HG03135 (cell line): ENCODE data around the gene RTN1.
"Not testable (repeated sequence)": the region's sequence is repeated elsewhere in the genome, so short reads cannot be mapped to it uniquely, and the experiment has no call there.

Experiments used
- ATAC-seq: cut with Tn5 transposase; IDR thresholded peaks from one replicate; pipeline ENCODE4 v1.9.1; 2021; ENCODE audit warnings: mild to moderate bottlenecking, moderate library complexity; ENCODE audit not compliant: unreplicated experiment

RTN1 gene

DNA sequence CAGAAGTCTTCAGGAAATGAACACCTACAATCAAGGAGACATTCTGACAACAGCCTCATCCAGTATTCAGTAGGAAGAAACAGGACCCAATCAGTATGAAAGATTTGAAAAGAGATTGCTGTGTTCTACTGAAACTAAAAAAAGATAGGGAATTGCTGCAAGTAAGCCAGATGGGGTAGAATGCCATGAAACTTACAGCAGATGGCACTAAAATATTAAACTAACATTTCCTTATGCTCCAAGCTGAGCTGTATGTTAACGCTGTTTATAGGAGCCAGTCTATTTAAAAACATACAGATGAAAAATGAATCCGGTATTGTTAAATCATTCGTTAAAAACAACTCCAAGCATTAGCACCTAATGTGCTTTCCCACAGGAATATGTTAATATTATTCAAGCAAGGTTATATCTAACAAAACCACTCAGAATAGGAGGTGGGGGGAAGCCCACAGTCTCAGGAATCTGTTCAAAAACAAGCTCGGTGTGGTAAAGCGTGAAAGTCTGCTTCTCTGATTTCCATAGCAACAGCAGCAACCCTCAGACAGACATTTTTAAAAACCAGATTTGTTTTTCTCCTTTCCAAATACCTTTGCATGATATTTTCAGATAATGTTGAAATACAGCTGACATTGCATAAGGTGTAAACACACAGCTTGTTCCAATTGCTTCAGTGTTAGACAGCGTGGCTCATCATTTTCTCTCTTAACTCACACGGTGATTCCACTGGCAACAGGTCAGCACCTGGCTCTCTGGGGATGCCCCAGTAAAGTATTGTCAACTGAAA, 162.6 kb downstream of the RTN1 start:
- ATAC-seq, result no peak

GRCh38 chr14:59705866-59706265, 164.7 kb downstream of the RTN1 start:
- ATAC-seq, result no peak

GRCh38 chr14:59705245-59705644, 165.3 kb downstream of the RTN1 start:
- ATAC-seq, result no peak

DNA sequence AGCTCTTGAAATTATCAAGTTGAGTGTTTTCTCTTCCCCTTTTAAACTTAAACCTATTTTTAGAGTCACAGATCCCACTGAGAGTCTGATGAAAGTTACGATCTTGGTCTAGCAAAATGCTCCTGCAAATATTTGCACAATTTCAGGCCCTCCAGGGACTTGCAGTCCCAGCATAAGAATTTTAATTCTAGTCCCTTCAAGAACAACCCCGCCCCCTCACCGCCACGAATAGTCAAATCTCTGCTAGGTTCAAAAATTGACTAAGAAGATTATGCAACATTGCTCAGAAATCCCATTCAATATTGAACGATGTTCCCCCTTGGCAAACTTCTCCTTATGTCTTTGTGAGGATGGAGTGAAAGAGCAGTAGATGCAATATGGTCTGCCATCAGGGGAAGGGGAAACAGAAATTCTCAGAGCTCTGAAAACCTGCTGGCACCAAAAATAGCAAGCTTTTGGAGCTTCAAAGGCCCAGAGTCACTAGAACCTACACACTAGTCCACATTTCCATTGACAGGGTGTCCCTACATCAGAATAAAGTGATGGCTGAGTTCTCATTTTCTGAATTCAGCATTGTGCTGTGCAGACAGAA, 166.4 kb downstream of the RTN1 start:
- ATAC-seq, result no peak

- ATAC-seq, result no peak
These were observed 171.1 kb downstream of the RTN1 start for GRCh38 chr14:59699442-59699841.

DNA sequence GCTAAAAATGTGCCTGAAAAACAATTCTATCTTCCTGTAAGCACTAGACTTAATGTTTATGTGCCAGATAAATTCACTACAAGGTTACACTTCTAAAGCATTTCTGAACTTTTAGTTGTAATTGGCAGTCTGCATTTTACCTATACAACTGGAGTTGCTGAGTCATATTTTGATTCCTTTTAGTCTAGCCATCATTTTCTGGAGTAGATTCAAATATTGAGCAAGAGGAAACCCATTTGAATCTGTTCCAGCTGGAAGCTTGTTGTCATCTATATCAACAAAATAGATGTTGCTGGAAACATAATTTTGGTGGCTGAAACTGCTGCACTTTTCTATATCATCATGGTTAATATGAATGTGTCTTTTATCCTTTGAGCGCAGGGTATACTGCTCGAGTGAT, 171.8 kb downstream of the RTN1 start:
- ATAC-seq, result no peak

- no peak for ATAC-seq
These were observed 175.4 kb downstream of the RTN1 start for GRCh38 chr14:59695198-59695597.

DNA sequence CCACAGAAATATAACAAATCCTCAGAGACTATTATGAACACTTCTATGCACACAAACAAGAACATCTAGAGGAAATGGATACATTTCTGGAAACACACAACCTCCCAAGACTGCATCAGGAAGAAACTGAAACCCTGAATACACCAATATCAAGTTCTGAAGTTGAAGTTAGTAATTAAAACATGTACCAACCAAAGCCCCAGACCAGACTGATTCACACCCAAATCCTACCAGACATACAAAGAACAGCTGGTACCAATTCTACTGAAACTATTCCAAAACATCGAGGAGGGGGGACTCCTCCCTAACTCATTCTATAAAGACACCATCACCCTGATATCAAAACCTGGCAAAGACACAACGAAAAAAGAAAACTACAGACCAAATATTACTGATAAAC, 179.3 kb downstream of the RTN1 start:
- ATAC-seq, result no peak

GRCh38 chr14:59690426-59690825, 180.2 kb downstream of the RTN1 start:
- no peak for ATAC-seq

- ATAC-seq, result peak; percentile 96
These were observed 182.1 kb downstream of the RTN1 start for GRCh38 chr14:59688224-59689170.

- no peak for ATAC-seq
These were observed 182.9 kb downstream of the RTN1 start for GRCh38 chr14:59687663-59688062.

GRCh38 chr14:59679872-59680271, 190.7 kb downstream of the RTN1 start:
- no peak for ATAC-seq

DNA sequence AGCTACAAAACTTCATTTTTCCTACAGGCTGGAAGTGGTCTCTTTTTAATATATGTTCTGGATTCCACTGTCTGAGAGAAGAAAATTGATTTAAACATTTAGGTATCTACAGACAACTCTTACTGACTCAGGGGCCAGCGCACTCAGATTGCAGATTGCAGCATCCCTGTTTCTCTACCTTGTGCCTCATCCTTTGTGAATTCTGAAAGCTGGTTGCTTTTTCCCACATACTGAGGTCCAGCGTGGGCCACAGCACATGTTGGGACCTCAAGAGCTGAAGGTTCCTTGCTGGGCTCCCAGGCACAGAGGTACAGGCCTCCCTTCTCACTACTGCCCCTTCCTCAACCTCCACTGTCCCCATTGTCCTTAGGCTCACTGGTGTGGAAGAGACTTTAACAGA, 192.2 kb downstream of the RTN1 start:
- no peak for ATAC-seq

DNA sequence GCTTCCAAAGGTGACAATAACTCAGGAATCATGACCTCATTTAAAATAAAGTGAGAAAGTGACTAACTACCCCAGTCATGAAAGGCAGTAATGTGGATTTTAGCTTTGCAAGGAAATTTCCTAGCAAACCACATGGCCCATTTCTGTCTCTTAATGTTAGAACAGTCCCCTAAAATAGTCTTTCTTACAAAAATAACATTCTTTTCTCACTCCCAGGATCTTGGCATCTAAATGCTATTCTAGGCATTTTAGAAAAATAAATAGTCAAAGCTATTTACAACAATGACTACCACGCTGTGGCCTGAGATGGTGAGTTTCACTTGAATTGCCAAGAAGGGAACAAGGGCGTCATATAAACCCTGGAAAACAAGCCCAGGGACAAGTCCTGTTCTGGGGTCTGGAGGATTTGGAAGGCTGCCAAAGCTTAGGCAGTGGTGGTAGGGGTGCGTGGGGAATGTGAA, 192.8 kb downstream of the RTN1 start:
- ATAC-seq, result no peak

GRCh38 chr14:59675394-59675793, 195.2 kb downstream of the RTN1 start:
- no peak for ATAC-seq

DNA sequence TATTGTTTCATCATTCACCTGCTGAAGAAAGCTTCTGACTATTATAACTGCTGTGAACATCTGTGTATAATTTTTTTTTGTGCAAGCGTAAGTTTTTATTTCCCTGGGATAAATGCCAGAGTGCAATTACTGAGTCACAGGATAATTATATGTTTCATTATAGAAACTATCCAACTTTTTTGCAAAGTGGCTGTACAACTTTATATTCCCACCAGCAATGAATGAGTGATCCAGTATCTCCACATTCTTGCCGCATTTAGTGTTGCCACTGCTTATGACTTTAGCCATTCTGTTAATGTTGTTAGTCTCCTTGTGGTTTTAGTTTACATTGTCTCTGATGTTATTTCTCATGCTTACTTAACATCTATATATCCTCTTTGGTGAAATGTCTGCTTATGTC, 205.8 kb downstream of the RTN1 start:
- ATAC-seq, result no peak

GRCh38 chr14:59657769-59658168, 212.8 kb downstream of the RTN1 start:
- ATAC-seq, result no peak

GRCh38 chr14:59656473-59656872, 214.1 kb downstream of the RTN1 start:
- no peak for ATAC-seq

DNA sequence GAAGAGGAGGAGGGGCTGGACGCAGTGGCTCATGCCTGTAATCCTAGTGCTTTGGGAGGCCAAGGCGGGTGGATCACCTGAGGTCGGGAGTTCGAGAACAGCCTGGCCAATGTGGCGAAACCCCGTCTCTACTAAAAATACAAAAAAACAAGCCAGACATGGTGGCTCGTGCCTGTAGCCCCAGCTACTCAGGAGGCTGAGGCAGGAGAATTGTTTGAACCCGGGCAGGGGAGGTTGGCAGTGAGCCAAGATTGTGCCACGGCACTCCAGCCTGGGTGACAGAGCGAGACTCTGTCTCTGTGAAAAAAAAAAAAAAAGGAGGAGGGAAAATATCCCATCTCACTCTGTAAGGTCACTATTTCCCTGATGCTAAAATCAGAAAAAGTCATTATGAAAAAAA, 216.4 kb downstream of the RTN1 start:
- ATAC-seq, result not testable (repeated sequence)

DNA sequence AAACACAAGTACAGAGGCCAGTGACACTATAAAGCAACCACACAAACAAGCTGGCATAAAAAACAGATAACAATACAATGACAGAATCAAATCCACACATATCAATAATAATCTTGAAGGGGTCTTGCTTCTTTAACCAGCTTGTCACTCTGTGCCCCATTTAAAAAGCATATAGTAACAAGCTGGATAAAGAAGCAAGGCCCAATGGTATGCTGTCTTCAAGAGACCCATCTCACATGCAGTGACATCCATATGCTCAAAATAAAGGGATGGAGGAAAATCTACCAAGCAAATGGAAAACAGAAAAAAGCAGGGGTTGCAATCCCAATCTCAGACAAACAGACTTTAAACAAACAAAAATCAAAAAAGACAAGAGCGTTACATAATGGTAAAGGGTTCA, 223.7 kb downstream of the RTN1 start:
- ATAC-seq, result not testable (repeated sequence)

- no peak for ATAC-seq
These were observed 231.7 kb downstream of the RTN1 start for GRCh38 chr14:59638885-59639284.
